ENCODE results near the gene CTNNA3.

DNA sequence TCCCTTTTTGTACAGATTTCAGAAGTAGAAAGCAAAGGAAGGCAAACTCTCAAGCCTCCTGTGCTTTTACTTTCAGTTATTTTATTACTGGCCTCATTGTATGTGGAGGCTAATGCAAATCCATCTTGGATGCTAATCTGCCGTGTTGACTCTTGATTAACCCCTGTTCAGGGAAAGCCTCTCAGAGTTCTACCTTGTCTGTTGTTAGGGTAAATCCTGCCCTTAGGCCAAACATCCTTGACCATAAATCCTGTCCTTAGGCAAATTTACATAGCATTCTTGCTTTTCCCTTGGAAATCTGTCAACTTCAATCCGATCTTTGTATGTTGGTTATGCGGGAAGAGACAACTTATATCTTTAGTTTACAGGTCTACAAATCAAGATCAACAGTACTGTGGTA lies 1480.1 kb downstream of the CTNNA3 start:
- no peak for TF ChIP-seq POLR2A (IDR thresholded peaks at IDR 0.05)
- TF ChIP-seq, protein P1, sequence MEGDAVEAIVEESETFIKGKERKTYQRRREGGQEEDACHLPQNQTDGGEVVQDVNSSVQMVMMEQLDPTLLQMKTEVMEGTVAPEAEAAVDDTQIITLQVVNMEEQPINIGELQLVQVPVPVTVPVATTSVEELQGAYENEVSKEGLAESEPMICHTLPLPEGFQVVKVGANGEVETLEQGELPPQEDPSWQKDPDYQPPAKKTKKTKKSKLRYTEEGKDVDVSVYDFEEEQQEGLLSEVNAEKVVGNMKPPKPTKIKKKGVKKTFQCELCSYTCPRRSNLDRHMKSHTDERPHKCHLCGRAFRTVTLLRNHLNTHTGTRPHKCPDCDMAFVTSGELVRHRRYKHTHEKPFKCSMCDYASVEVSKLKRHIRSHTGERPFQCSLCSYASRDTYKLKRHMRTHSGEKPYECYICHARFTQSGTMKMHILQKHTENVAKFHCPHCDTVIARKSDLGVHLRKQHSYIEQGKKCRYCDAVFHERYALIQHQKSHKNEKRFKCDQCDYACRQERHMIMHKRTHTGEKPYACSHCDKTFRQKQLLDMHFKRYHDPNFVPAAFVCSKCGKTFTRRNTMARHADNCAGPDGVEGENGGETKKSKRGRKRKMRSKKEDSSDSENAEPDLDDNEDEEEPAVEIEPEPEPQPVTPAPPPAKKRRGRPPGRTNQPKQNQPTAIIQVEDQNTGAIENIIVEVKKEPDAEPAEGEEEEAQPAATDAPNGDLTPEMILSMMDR (IDR thresholded peaks at IDR 0.05) = no peak

Measured in lower leg skin (tissue), 3 donors.